GM23338 (cell line): ENCODE results near the gene ZNF747.

Experiments used
- CREB1 ChIP-seq: fragments of 250-450 bp; sonication (Bioruptor Pico); IDR thresholded peaks from 2 replicates; pipeline ENCODE4 v1.5.0; 2020; ENCODE audit warnings: low read depth, mild to moderate bottlenecking, moderate library complexity
- EZH2 ChIP-seq: fragments of 200-600 bp; sonication (generic); IDR thresholded peaks from one replicate; pipeline ENCODE4 v1.8.0; 2017; ENCODE audit warnings: antibody characterized with exemption, mild to moderate bottlenecking, low read depth; ENCODE audit not compliant: unreplicated experiment
- JUNB ChIP-seq: IDR thresholded peaks from one replicate; pipeline ENCODE4 v1.6.1; 2016; ENCODE audit warnings: antibody characterized with exemption; ENCODE audit not compliant: unreplicated experiment
- POLR2AphosphoS5 ChIP-seq: IDR thresholded peaks from 2 replicates; pipeline ENCODE4 v1.6.1; 2016; ENCODE audit warnings: antibody characterized with exemption, low read depth
- TF ChIP-seq, protein P1 (sequence below), 2 experiments: fragments of 200-600 bp in 1 of 2; sonication (generic) in 1 of 2; conservative IDR thresholded peaks; 2 replicates each; pipeline versions ENCODE4 v1.5.1 to v1.6.1; 2016 to 2017; ENCODE audit warnings: antibody characterized with exemption in 2 of 2, low read depth in 2 of 2, mild to moderate bottlenecking in 2 of 2, moderate library complexity in 1 of 2

- TF ChIP-seq, protein P1, sequence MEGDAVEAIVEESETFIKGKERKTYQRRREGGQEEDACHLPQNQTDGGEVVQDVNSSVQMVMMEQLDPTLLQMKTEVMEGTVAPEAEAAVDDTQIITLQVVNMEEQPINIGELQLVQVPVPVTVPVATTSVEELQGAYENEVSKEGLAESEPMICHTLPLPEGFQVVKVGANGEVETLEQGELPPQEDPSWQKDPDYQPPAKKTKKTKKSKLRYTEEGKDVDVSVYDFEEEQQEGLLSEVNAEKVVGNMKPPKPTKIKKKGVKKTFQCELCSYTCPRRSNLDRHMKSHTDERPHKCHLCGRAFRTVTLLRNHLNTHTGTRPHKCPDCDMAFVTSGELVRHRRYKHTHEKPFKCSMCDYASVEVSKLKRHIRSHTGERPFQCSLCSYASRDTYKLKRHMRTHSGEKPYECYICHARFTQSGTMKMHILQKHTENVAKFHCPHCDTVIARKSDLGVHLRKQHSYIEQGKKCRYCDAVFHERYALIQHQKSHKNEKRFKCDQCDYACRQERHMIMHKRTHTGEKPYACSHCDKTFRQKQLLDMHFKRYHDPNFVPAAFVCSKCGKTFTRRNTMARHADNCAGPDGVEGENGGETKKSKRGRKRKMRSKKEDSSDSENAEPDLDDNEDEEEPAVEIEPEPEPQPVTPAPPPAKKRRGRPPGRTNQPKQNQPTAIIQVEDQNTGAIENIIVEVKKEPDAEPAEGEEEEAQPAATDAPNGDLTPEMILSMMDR (conservative IDR thresholded peaks at IDR 0.05; ENCODE audit: low read depth in 2 of 2): no peak
- TF ChIP-seq EZH2 (no peak), JUNB (no peak), CREB1 (CRISPR knock-in tag) (no peak), POLR2AphosphoS5 (no peak)
Measured at GRCh38 chr16:30548416-30549253, 14.0 kb upstream of the ZNF747 start.
